ENCODE data around the gene LRRC59.

The LRRC59 gene

DNA sequence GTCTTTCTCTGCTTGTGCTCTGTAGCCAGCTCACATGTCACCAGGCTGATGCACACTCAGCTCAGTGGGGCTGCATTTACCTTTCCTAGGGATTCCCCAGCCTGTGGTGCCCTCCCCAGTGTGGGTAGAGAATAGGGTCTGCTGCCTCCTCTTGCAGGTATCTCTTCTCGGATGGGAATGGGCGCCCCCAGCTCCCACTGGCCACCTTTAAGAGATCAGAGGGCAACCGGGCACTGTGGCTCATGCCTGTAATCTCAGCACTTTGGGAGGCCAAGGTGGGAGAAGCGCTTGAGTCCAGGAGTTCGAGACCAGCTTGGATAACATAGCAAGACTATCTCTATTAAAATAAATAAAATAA, 48.1 kb downstream of the LRRC59 start:
- Histone ChIP-seq H4K20me1 (ENCODE audit: low read depth, low read length) (no peaks in the 10 kb centered on the region), H3K9ac (ENCODE audit: low read length) (no peak overlapping the region), H3K27me3 (ENCODE audit: low read length) (no peaks in the 10 kb centered on the region), H2AFZ (ENCODE audit: low read depth, low read length, severe bottlenecking) (no peak overlapping the region), H3K4me3 (ENCODE audit: insufficient read depth, low read length, poor library complexity, severe bottlenecking) (no peak overlapping the region), H3K27ac (ENCODE audit: low read depth, low read length) (no peak overlapping the region), H3K36me3 (ENCODE audit: low read length) (no peaks in the 10 kb centered on the region), H3F3A (ENCODE audit: insufficient read depth) (no peaks in the 10 kb centered on the region), H3K4me2 (ENCODE audit: low read depth, low read length, poor library complexity, severe bottlenecking) (no peak overlapping the region), H3K9me2 (replicated peaks; ENCODE audit: insufficient read depth, low read length) (no peaks in the 10 kb centered on the region), H3K79me2 (ENCODE audit: insufficient read depth, low read length) (0 out of 2 replicates have a peak, but pooled peaks cover 8% of the 10 kb centered on the region), H3K9me3 (ENCODE audit: insufficient read depth, low read length) (no peaks in the 10 kb centered on the region)
- TF ChIP-seq, protein P1, sequence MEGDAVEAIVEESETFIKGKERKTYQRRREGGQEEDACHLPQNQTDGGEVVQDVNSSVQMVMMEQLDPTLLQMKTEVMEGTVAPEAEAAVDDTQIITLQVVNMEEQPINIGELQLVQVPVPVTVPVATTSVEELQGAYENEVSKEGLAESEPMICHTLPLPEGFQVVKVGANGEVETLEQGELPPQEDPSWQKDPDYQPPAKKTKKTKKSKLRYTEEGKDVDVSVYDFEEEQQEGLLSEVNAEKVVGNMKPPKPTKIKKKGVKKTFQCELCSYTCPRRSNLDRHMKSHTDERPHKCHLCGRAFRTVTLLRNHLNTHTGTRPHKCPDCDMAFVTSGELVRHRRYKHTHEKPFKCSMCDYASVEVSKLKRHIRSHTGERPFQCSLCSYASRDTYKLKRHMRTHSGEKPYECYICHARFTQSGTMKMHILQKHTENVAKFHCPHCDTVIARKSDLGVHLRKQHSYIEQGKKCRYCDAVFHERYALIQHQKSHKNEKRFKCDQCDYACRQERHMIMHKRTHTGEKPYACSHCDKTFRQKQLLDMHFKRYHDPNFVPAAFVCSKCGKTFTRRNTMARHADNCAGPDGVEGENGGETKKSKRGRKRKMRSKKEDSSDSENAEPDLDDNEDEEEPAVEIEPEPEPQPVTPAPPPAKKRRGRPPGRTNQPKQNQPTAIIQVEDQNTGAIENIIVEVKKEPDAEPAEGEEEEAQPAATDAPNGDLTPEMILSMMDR (IDR thresholded peaks at IDR 0.05; ENCODE audit: insufficient read depth, low read length, poor library complexity, severe bottlenecking) = no peak
- no peak for TF ChIP-seq EZH2phosphoT487 (conservative IDR thresholded peaks at IDR 0.05; ENCODE audit: low read length)

DNA sequence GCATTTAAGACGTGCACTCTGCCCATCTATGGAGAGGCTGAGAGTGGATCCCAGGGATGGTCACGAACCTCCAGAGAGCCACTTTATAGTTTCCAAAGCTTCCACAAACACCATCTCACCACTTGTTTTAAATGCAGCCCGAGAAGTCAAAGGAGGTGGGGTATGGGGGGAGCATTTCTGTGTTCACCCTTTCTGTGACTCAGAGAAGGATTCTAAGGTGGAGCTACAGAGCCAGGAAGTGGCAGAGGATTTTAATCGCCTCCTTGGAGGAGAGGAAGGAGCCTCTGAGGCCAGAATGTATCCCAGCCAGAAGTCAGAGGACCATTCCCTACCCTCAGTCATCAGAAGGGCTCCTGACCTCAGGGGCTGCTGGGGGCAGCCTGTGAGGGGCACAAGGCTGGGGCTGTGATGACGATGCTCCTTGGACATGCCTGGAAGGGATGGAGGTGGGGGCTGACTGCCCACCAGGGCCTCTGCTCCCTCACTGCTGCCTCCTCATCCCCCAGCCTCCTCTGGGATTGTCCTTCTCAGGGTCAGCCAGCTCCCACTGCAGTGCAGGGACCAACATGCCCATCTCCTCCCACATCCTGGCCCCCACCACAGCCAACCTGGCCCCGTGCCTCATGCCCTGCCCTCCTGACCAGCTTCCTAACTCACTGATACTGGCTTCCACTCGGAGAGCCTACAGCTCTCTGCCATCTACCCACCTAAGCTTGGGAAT, 48.6 kb downstream of the LRRC59 start:
- no peak overlapping the region for H3K4me3 ChIP-seq (ENCODE audit: insufficient read depth, low read length, poor library complexity, severe bottlenecking)
- H3K27ac ChIP-seq (ENCODE audit: low read depth, low read length) = no peak overlapping the region
- H3K27me3 ChIP-seq (ENCODE audit: low read length) = no peaks in the 10 kb centered on the region
- H3K79me2 ChIP-seq (ENCODE audit: insufficient read depth, low read length) = 0 out of 2 replicates have a peak, but pooled peaks cover 8% of the 10 kb centered on the region
- H3K9me3 ChIP-seq (ENCODE audit: insufficient read depth, low read length) = no peaks in the 10 kb centered on the region
- no peaks in the 10 kb centered on the region for H3K36me3 ChIP-seq (ENCODE audit: low read length)
- TF ChIP-seq, protein P1 (IDR thresholded peaks at IDR 0.05; ENCODE audit: insufficient read depth, low read length, poor library complexity, severe bottlenecking) = no peak
- no peak for TF ChIP-seq EZH2phosphoT487 (conservative IDR thresholded peaks at IDR 0.05; ENCODE audit: low read length)
- H3K9ac ChIP-seq (ENCODE audit: low read length) = no peak overlapping the region
- no peak overlapping the region for H3K4me2 ChIP-seq (ENCODE audit: low read depth, low read length, poor library complexity, severe bottlenecking)
- no peaks in the 10 kb centered on the region for H3F3A ChIP-seq (ENCODE audit: insufficient read depth)
- no peaks in the 10 kb centered on the region for H4K20me1 ChIP-seq (ENCODE audit: low read depth, low read length)
- no peak overlapping the region for H2AFZ ChIP-seq (ENCODE audit: low read depth, low read length, severe bottlenecking)
- H3K9me2 ChIP-seq (replicated peaks; ENCODE audit: insufficient read depth, low read length) = no peaks in the 10 kb centered on the region

DNA sequence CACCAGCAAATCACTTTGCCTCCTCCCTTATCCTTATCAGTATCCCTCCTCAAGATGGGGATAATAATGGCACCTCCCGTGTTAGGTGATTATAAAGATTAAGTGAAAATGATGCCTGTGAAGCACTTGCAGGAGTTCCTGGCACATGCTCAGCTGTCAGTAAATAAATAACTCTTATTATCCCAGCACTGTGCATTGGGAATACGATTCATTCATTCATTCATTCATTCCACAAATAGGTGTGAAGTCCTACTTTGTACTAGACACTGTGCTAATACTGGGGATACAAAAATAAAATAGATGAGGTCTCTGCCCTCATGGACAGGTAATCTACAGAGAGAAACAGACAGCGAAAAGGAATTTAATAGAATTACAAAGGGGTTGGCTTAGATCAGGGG, 49.4 kb downstream of the LRRC59 start:
- H3K9me3 ChIP-seq (ENCODE audit: insufficient read depth, low read length) = no peaks in the 10 kb centered on the region
- H3K27ac ChIP-seq (ENCODE audit: low read depth, low read length) = no peak overlapping the region
- H3K36me3 ChIP-seq (ENCODE audit: low read length) = no peaks in the 10 kb centered on the region
- TF ChIP-seq, protein P1 (IDR thresholded peaks at IDR 0.05; ENCODE audit: insufficient read depth, low read length, poor library complexity, severe bottlenecking) = no peak
- no peak for TF ChIP-seq EZH2phosphoT487 (conservative IDR thresholded peaks at IDR 0.05; ENCODE audit: low read length)
- no peaks in the 10 kb centered on the region for H3F3A ChIP-seq (ENCODE audit: insufficient read depth)
- no peak overlapping the region for H2AFZ ChIP-seq (ENCODE audit: low read depth, low read length, severe bottlenecking)
- no peak overlapping the region for H3K9ac ChIP-seq (ENCODE audit: low read length)
- no peaks in the 10 kb centered on the region for H3K27me3 ChIP-seq (ENCODE audit: low read length)
- no peaks in the 10 kb centered on the region for H4K20me1 ChIP-seq (ENCODE audit: low read depth, low read length)
- no peak overlapping the region for H3K4me2 ChIP-seq (ENCODE audit: low read depth, low read length, poor library complexity, severe bottlenecking)
- 0 out of 2 replicates have a peak, but pooled peaks cover 8% of the 10 kb centered on the region for H3K79me2 ChIP-seq (ENCODE audit: insufficient read depth, low read length)
- H3K4me3 ChIP-seq (ENCODE audit: insufficient read depth, low read length, poor library complexity, severe bottlenecking) = no peak overlapping the region
- no peaks in the 10 kb centered on the region for H3K9me2 ChIP-seq (replicated peaks; ENCODE audit: insufficient read depth, low read length)

Data from SU-DHL-6 (cell line).